Endodermal cell (in vitro differentiated cells): Measurements from ENCODE around the gene ZNF775. TPM values are rescaled to one million over a fixed set of nuclear protein-coding genes. Genes with fewer than 3 reads are reported as not detected.

Experiments used
- DNase-seq: peaks from one replicate; pipeline ENCODE4 v3.0.0-alpha.2; 2017
- H3K27ac ChIP-seq: 2 replicates; pipeline ENCODE4 v1.5.1; 2013; ENCODE audit warnings: mild to moderate bottlenecking, low read depth, low read length, moderate library complexity
- H3K27me3 ChIP-seq: 2 replicates; pipeline ENCODE4 v1.6.1; 2013; ENCODE audit warnings: mild to moderate bottlenecking, low read length, moderate library complexity; ENCODE audit not compliant: insufficient read depth, control insufficient read depth, poor library complexity, severe bottlenecking
- H3K36me3 ChIP-seq: 2 replicates; pipeline ENCODE4 v1.7.0; 2013; ENCODE audit warnings: mild to moderate bottlenecking, low read length, moderate library complexity; ENCODE audit not compliant: control insufficient read depth, insufficient read depth
- H3K4me1 ChIP-seq: one replicate; pipeline ENCODE4 v1.7.0; 2013; ENCODE audit warnings: low read length; ENCODE audit not compliant: control insufficient read depth, insufficient read depth
- H3K4me3 ChIP-seq: 2 replicates; pipeline ENCODE4 v1.5.1; 2013; ENCODE audit warnings: mild to moderate bottlenecking, low read length, moderate library complexity
- H3K9ac ChIP-seq: 2 replicates; pipeline ENCODE4 v1.6.1; 2013; ENCODE audit warnings: mild to moderate bottlenecking, low read length, moderate library complexity; ENCODE audit not compliant: poor library complexity, severe bottlenecking; ENCODE audit errors: extremely low read depth
- H3K9me3 ChIP-seq: 2 replicates; pipeline ENCODE4 v1.6.1; 2013; ENCODE audit warnings: mild to moderate bottlenecking, low read length, moderate library complexity; ENCODE audit not compliant: control insufficient read depth
- H3K27ac Mint-ChIP-seq: 2 replicates; pipeline ENCODE4 v1.8.0; 2020; ENCODE audit warnings: mixed read lengths
- H3K27me3 Mint-ChIP-seq: 2 replicates; pipeline ENCODE4 v1.8.0; 2021; ENCODE audit warnings: mild to moderate bottlenecking, mixed read lengths; ENCODE audit not compliant: insufficient read depth
- H3K36me3 Mint-ChIP-seq: 2 replicates; pipeline ENCODE4 v1.8.0; 2020; ENCODE audit warnings: low read depth, mixed read lengths
- H3K4me1 Mint-ChIP-seq: 2 replicates; pipeline ENCODE4 v1.8.0; 2020; ENCODE audit warnings: mixed read lengths
- H3K4me3 Mint-ChIP-seq: 2 replicates; pipeline ENCODE4 v1.8.0; 2020; ENCODE audit warnings: mild to moderate bottlenecking, moderate library complexity, mixed read lengths
- H3K9me3 Mint-ChIP-seq: 2 replicates; pipeline ENCODE4 v1.8.0; 2020; ENCODE audit warnings: mild to moderate bottlenecking, mixed read lengths
- CTCF ChIP-seq: fragments of 200-600 bp; sonication (generic); conservative IDR thresholded peaks from 2 replicates; pipeline ENCODE4 v1.5.0; 2021; ENCODE audit warnings: antibody characterized with exemption, mild to moderate bottlenecking
- WGBS, 2 experiments: methylation state at CpG; one replicate each; pipeline versions ENCODE4 v1.1.5 to v1.1.7; 2013; ENCODE audit warnings: missing lambda C conversion rate in 2 of 2, mixed read lengths in 1 of 2; ENCODE audit not compliant: insufficient coverage in 1 of 2, insufficient read length in 1 of 2; 5-methylcytosine and 5-hydroxymethylcytosine counted together
- total RNA-seq, 2 donors: library from RNA; stranded (reverse); fragmentation: NEBNext Ultra II Directional in 1 of 2; extraction: Animal tissue kit (Norgen Biotek cat#: 25700) in 1 of 2; gene quantifications; 2 replicates in 1 of 2; 3 replicates in 1 of 2; pipeline ENCODE4 v1.2.1, GENCODE V29; 2021

Gene ZNF775
- total RNA-seq, 2 donors from 2014 or later: 10.0 to 11.3 TPM

GRCh38 chr7:150425670-150426069 lies 46.5 kb downstream of the ZNF775 start:
- no peak overlapping the region for H3K27ac ChIP-seq
- Mint-ChIP-seq H3K27ac (no peak overlapping the region), H3K4me1 (peaks cover 7% of the 10 kb centered on the region), H3K4me3 (no peak overlapping the region), H3K9me3 (no peaks in the 10 kb centered on the region), H3K36me3 (no peaks in the 10 kb centered on the region), H3K27me3 (peaks cover 19% of the 10 kb centered on the region)
- WGBS, 2 experiments: 73 to 100% methylated on average over 1 to 4 of the region's 4 CpGs
- no peak for DNase-seq
- H3K9me3 ChIP-seq: no peaks in the 10 kb centered on the region
- no peaks in the 10 kb centered on the region for H3K4me1 ChIP-seq
- H3K36me3 ChIP-seq: no peaks in the 10 kb centered on the region
- H3K27me3 ChIP-seq: peaks cover 2% of the 10 kb centered on the region
- no peak for TF ChIP-seq CTCF
- no peak overlapping the region for H3K9ac ChIP-seq
- H3K4me3 ChIP-seq: no peak overlapping the region

- TF ChIP-seq CTCF: no peak
- Mint-ChIP-seq H3K4me1 (peaks cover 7% of the 10 kb centered on the region), H3K27ac (no peak overlapping the region), H3K9me3 (no peaks in the 10 kb centered on the region), H3K4me3 (no peak overlapping the region), H3K27me3 (peaks cover 26% of the 10 kb centered on the region), H3K36me3 (no peaks in the 10 kb centered on the region)
- H3K36me3 ChIP-seq: no peaks in the 10 kb centered on the region
- DNase-seq: peak; percentile 67
- H3K9me3 ChIP-seq: no peaks in the 10 kb centered on the region
- no peak overlapping the region for H3K9ac ChIP-seq
- no peak overlapping the region for H3K4me3 ChIP-seq
- WGBS, 2 experiments: 58 to 67% methylated on average over 3 to 11 of the region's 11 CpGs
- no peak overlapping the region for H3K27ac ChIP-seq
- H3K4me1 ChIP-seq: no peaks in the 10 kb centered on the region
- H3K27me3 ChIP-seq: no peaks in the 10 kb centered on the region
These were observed 49.7 kb downstream of the ZNF775 start for GRCh38 chr7:150428671-150429451.

GRCh38 chr7:150429699-150430098 lies 50.6 kb downstream of the ZNF775 start:
- H3K4me3 Mint-ChIP-seq: no peak overlapping the region
- DNase-seq: no peak
- no peaks in the 10 kb centered on the region for H3K9me3 Mint-ChIP-seq
- H3K4me3 ChIP-seq: no peak overlapping the region
- 78 to 91% methylated on average over 6 to 8 of the region's 8 CpGs for WGBS, 2 experiments
- no peak overlapping the region for H3K27ac ChIP-seq
- H3K27ac Mint-ChIP-seq: no peak overlapping the region
- no peaks in the 10 kb centered on the region for H3K36me3 ChIP-seq
- no peaks in the 10 kb centered on the region for H3K4me1 ChIP-seq
- no peak for TF ChIP-seq CTCF
- peaks cover 28% of the 10 kb centered on the region for H3K27me3 Mint-ChIP-seq
- H3K36me3 Mint-ChIP-seq: no peaks in the 10 kb centered on the region
- peaks cover 7% of the 10 kb centered on the region for H3K4me1 Mint-ChIP-seq
- no peak overlapping the region for H3K9ac ChIP-seq
- H3K27me3 ChIP-seq: no peaks in the 10 kb centered on the region
- H3K9me3 ChIP-seq: no peaks in the 10 kb centered on the region
